ACHN (cell line): ENCODE measurements around the gene OR2V2.

Source experiments
- DNase-seq: peaks from one replicate; pipeline ENCODE4 v3.0.0-alpha.2; 2015
- in situ Hi-C: cut with HindIII; loops from 2 replicates; pipeline ENCODE4 v1.10.0; 2017; ENCODE audit warnings: low sequenced_read_pairs, low pct_ligation_motif_present, low pct_unique_long_range_greater_than_20kb

The OR2V2 gene

DNA sequence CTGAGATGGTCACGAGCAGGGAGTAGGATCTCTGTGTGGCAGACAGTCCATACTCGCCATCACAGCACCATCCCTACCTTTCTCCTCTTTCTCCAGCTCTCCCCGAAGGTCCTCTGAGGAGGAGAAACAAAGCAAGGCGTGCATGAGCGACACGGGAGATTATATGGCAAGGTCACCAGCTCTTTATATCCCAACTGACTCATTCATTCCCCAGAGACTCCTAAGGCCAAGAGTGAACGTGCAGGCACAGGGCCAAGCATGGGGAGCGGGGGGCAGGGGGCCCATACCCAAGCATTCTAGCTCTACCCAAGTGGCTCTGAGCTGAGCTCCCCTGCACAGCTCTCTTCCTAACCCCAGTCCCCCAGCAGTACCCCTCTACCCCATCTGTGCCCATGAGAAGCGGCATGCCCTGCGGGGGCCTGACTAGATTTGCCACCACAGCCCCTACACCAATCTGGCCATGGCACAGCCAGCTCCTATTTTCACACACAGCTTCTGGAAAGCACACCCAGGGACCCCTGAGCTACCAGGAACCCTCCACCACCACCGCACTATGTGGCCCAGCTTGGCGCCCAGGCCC is 50.8 kb downstream of the OR2V2 start:
- in situ Hi-C loops: no loop called here
- DNase-seq: no peak

DNA sequence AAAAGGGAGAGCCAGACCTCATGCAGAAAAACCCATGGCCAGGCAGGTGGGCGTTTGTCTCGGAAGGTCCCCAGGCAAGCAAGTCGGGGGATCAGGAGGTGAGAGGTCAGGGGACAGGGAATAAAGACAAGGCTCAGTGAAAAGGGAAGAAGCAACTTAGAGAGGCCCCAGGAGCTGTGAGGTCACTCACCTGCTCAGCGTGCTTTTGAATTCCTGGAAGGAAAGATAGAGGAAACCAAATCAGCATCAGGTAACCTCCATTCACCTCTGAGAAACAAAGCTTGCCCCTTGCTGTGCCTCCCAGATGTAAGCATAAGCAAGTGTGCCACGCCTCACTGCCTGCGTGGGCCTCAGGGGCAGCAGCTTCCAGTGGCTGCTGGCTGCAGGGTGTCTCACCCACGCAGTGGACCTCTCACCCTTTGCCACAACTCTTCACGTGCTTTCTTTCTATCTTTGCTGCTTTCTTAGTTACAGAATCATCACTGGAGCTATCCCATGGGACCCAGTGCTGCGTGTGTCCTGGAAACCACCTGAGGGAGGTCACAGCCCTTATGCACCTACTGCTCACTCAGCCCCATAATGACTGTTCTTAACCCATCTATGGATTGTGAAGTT is 51.6 kb downstream of the OR2V2 start:
- DNase-seq: no peak
- in situ Hi-C loops: no loop called here

DNA sequence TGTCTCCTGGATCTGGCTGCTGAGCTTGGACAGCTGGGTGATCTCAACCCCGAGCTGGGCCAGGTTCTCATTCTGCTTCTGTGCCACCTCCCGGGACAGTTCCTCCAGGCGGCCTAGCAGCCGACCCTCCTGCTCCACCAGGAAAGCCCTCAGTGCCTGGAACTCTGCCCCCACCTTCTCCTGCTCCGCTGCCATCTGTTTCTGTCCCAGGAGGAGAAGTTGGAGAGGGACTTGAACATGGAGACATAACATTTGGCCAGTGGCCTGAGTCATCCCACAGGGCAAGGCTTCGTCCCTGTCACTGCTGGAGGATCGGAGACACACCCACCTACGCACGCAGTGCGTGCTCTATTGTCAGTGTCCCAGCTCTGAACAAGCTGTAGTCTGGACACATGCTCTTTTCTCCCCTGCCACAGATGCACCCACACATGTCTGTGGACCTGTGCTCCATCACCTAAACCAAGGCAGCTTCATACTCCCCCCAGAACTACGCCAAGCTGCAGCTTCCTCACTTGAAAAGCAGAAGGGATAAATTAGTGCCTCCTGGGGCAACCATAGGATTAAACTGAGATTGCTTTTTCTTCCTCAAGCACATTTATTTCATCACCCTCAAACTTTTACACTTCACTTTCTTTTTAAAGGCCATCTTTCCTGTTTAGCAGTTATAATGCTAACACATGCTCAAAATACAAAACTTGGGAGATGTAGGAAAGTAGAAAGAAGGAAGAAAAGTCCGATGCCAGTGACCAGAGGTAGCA is 52.7 kb downstream of the OR2V2 start:
- in situ Hi-C loops: no loop called here
- DNase-seq: no peak

DNA sequence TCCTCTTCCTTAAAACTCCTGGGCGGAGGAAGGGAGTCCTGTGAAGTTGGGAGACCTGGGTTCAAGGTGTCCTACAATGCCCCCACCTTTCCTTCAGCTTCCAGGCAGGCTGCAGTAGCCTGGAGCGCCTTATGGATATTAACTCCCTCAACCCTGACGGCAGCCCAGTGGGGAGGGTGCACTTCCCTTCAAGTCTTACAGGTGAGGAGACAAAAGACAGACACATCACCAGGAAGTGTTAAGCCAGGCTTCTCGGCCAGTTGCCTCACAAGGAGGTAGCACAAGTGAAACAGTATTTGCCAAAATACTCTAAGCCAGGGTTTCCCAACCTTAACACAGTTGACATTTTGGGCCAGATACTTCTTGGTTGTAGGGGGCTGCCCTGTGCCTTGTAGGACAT is 53.4 kb downstream of the OR2V2 start:
- in situ Hi-C loops: no loop called here
- no peak for DNase-seq

DNA sequence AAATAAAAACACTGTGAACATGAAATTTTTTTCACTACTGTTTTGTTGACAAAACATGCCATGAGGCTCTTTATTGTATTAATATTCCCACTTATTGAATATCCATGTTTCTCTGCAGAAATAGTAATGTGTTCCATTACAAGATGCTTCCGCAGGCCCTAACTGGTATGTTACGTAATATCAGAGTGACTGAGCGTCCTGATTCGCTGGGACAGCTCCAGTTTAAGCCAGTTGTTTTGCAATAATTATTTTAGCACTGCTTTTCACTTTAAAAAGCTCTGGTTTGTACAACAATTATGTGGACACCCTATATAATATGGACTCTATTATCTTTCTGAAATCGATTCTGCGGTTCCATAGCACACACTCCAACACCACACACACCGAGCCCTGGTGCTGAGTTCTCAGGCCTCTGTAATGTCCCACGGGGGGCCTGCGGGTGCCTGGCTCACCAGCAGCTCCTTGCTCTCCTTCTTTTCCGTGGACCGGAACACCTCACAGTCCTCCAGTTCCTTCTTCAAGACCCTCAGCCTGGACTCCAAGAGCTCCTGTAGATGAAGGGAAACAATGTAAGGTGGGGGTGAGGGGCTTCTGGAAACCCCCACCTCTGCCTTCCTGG is 55.8 kb downstream of the OR2V2 start:
- in situ Hi-C loops: no loop called here
- no peak for DNase-seq

DNA sequence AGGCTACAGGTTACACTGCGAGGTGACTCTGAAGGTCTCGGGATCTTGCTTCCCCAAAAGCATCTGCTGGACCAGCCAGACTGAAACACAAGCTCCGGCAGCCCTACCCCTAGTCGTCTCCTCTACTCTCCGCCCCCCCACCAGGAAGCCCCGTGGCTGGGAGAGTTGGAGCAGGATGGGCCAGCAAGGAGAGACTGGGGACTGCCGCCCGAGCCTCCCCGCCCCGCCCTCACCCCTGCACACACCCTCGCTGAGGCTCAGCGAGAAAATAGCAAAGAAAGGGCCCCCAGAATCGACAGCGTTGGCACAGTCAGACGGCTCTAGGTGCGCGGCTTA is 56.4 kb downstream of the OR2V2 start:
- in situ Hi-C loops: no loop called here
- no peak for DNase-seq

DNA sequence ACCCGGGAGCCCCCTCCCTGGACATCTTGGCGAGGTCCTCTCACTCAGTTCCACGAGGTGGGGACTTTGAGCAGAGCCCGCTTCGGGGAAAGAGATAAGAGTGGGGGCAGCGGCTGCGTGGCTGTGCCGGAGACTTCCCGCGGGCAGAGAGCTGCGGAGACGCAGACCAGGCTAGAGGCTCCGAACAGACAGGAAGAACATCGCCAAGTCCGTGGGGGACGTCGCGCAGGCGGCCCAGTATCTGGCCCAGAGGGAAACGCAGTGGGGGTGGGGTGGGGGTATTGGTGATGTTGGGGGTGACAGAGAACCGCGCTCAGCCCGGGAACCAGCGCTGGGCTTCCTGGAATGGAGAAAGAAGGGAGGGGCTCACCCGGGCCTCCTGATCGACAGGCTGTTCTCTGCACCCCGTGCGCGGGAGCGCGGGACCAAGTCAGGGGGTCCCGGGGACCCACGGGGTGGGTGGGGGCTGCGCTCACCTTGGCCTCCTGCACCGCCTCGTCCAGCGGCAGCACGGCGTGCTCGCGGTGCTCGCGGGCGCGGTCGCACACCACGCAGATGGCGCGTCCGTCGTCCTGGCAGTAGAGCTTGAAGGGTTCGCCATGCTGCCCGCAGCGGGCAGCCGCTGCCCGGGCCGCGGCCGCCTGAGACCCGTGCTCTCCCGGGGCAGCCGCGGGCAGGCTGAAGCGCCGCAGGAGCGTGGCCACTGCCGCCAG is 56.9 kb downstream of the OR2V2 start:
- no peak for DNase-seq
- in situ Hi-C loops: no loop called here

DNA sequence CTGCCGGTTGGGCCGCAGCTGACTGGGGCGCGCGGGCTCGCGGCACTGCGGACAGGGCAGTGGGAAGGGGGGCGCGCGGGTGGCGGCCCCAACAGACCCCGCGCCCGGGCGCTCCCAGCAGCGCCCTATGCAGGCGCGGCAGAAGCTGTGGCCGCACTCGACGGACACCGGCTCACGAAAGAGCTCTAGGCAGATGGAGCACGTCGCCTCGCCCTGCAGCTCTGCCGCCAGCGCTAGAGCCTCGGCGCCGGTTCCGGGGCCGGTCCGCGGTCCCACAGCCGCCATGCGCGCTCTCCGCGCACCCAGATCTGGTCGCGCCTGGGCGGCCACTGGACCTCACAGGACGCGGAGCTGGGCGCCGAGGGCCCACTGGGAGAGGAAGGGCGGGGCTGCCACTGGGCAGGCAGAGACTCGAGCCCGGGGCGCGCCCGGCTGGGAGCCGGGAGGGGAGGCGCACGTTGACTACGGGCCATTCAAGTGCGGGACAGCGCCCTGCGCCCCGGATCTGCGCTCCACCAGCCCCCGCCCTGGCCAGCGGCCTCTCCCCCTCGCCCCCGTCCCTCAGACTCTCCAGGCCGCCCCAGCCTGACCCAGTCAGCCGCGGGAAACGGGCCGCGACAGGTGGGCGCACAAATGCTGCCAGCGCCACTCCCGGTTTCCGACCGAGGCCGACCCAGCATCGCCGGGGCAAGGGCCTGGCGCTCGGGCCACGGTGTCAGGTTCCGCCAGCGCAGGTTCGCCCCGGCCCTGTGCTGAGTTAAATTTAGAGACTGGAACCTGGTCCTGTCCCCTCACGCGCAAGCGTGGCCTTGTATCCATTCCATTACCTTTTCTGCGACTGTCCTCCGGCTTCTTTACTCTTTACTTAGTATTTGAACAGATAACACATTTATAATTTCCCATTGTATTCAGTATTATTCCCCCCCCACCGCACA is 57.7 kb downstream of the OR2V2 start, which contains the start of gene TRIM7:
TSS of gene TRIM7 (minus strand) at position 371 of the 935 bp plus-strand sequence. CDS start at position 285, 86 bp downstream.
- in situ Hi-C loops: no loop called here
- peak; percentile 64 for DNase-seq

DNA sequence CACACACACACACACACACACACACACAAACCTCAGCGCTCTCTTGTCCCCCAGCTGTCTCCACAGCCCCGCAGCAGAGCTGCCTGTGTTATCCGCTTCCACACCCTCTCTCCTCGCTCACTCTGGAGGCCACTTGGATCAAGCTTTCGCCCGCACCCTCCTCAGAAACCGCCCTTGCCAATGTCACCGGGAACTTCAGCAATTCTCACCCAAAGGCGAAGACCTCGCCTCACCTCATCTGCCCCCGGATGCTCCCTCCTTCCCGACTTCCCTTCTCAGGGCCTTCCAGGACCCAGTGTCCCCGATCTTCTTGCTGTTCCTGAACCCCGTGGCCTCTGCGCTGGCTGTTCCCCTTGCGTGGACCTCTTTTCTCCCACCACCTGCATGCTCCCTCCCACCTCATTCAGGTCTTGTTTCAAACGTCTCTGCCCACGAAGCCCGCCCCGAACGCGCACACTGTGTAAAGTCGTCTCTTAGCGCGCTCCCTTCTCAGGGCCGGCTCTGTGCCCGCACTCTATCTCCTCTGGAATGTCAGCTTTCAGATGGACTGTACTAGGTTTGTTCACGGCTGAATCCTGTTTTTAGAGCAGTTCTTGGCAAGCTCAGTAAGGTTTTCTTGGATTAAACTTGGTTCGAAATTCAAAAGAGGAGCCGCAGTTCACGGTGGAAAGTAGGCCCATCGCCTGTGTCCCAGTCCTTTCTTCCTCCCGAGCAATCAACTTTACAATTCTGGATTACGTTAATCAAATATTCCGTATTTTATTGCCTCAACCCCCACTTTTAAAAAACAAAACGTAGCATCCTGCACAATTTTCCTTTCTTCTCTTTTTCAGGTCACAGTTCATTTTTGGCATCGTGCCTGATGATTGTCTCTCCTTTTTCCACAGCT is 58.6 kb downstream of the OR2V2 start:
- in situ Hi-C loops: no loop called here
- DNase-seq: no peak

DNA sequence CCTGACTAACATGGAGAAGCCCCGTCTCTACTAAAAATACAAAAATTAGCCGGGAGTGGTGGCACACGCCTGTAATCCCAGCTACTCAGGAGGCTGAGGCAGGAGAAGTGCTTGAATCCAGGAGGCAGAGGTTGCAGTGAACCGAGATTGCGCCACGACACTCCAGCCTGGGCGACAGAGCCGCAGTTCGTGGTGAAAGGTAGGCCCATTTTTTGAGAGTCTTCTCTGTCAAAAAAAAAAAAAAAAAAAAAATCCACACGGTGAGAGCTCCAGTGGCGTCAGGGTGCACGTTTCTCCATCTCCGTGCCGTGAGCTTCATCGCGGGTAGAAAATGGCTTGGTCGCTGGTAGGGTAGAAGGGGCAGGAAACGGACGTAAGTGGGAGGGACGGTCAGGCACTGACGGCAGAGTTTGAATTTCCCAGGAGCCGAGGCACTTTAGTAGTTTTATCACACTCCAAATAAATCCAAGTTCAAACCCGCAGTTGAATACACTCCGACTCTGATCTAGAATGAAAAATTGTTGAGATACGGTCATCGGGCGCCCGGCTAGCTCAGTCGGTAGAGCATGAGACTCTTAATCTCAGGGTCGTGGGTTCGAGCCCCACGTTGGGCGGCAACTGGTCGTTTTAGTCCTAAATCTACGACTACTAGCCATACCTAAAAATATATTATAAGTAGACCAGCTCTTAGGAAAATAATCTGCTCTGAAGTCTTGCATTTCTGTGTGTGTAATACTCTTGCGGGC is 60.0 kb downstream of the OR2V2 start:
- DNase-seq: peak; percentile 86
- in situ Hi-C loops: no loop called here

DNA sequence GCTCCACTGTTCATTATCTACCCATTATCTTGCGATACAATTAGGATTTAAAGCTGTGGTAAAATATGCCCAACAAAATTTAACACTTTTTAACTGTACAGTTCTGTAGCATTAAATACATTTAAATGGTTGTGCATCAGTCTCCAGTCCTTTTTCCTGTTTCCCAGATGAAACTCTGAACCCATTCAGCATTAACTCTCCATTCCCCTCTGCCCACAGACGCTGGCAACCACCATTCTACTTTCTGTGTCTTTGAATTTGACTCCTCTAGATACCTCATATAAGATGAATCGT is 60.5 kb downstream of the OR2V2 start:
- DNase-seq: no peak
- in situ Hi-C loops: no loop called here
